Ishikawa (cell line): ENCODE results near the gene HOXA2.

Source experiments
- CEBPB ChIP-seq: IDR thresholded peaks from 2 replicates; pipeline ENCODE4 v1.6.1; 2012
- CREB1 ChIP-seq: IDR thresholded peaks from 2 replicates; pipeline ENCODE4 v1.6.1; 2012; ENCODE audit warnings: low read depth
- EGR1 ChIP-seq: IDR thresholded peaks from 2 replicates; pipeline ENCODE4 v1.6.1; 2012
- EP300 ChIP-seq: IDR thresholded peaks from 2 replicates; pipeline ENCODE4 v1.6.1; 2012; ENCODE audit warnings: borderline replicate concordance
- FOXM1 ChIP-seq: IDR thresholded peaks from 2 replicates; pipeline ENCODE4 v1.6.1; 2012; ENCODE audit warnings: low read depth, borderline replicate concordance
- MAX ChIP-seq: IDR thresholded peaks from 2 replicates; pipeline ENCODE4 v1.6.1; 2012
- NFIC ChIP-seq: IDR thresholded peaks from 2 replicates; pipeline ENCODE4 v1.6.1; 2012
- RAD21 ChIP-seq: IDR thresholded peaks from 2 replicates; pipeline ENCODE4 v1.6.1; 2012; ENCODE audit warnings: low read depth
- REST ChIP-seq: IDR thresholded peaks from 2 replicates; pipeline ENCODE4 v1.6.1; 2012; ENCODE audit warnings: low read depth, mild to moderate bottlenecking
- TAF1 ChIP-seq: IDR thresholded peaks from 2 replicates; pipeline ENCODE4 v1.6.1; 2012; ENCODE audit warnings: low read depth, mild to moderate bottlenecking
- TCF12 ChIP-seq: IDR thresholded peaks from 2 replicates; pipeline ENCODE4 v1.6.1; 2012; ENCODE audit warnings: low read depth
- TEAD4 ChIP-seq: IDR thresholded peaks from 2 replicates; pipeline ENCODE4 v1.6.1; 2012
- USF1 ChIP-seq: IDR thresholded peaks from 2 replicates; pipeline ENCODE4 v1.6.1; 2012
- YY1 ChIP-seq: IDR thresholded peaks from 2 replicates; pipeline ENCODE4 v1.6.1; 2012; ENCODE audit warnings: low read depth
- ZBTB7A ChIP-seq: IDR thresholded peaks from 2 replicates; pipeline ENCODE4 v1.6.1; 2012; ENCODE audit warnings: low read depth

The HOXA2 gene

DNA sequence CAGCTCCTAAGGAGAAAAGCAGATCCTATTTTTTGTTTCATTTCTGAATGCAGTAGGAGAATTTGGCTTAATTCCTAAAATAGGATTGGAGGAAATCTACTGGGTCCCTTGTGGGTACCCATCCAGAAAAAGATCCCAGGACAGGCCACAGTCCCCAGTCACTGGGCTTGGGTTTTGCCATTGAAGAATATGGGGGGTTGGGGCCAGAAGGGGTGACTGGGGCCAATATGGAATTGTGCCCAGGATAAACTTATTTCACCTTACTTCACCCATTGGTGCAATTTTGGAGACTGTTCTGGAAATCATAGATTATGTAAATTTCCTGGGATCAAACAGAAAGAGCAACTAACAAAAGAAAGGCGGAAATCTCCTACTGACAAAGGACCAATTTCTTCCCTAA lies 36.0 kb upstream of the HOXA2 start:
- TF ChIP-seq YY1 (no peak), TEAD4 (no peak), CEBPB (no peak), RAD21 (no peak), MAX (no peak), TAF1 (no peak), USF1 (no peak)

- TF ChIP-seq FOXM1 = no peak
- no peak for TF ChIP-seq NFIC
- TF ChIP-seq REST = no peak
Observed at GRCh38 chr7:27137640-27138315, 35.3 kb upstream of the HOXA2 start.

DNA sequence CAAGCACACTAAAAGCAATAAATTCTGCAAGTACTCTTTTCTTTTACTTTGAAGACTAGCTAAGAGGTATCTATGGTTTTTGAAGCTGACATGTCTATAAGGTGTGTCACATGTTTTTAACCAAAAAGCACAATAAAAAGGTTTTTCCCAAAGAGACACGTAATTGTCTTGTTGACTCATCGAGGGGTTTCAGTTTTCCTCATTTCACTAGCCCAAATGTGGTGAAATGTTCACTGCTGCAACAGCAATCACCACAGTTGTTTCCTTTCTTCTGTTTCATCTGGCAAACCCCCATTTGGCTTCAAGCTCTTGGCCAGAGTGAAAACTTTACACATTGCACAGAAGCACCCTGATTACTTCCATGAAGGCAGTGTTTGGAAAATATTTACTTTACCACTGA lies 31.9 kb upstream of the HOXA2 start:
- no peak for TF ChIP-seq CREB1
- no peak for TF ChIP-seq EGR1
- TF ChIP-seq YY1 = no peak

DNA sequence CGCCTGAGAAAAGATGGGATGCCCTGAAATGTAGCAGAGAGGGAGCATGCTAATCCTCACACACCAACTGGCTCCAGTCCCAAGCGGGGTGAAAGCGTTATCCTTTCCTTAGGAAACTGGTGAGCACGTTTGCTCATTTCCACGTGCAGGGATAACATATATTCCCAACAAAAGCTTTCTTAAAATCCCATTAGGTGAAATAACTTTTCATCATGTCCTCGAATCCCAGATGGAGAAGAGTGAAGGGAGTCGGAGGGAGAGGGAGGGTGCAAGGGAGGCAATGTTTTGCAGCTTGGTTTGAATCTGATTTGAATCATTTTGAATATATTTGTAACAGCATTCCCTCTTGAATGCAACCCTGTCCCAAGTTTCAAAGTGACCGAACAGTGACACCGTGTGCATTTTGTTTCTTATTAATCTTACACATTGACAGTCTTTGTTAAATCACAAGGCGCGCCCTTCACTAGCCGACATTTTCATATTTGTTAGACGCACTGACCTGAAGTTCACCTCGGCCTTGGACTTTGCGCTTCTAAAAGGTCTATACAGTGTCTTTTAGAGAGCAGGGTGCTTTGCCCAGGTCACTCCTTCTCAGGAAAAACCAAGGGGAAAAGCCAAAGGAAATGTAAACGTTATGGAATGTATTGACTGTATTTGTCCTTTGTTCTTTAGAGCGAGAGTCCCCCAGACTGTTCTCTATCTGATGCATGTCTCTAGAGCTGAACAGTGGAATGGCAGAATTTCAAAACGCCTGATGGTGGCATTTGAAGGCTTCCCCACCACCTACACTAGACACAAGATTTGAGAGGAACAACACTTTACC lies 31.1 kb upstream of the HOXA2 start:
- no peak for TF ChIP-seq TAF1
- no peak for TF ChIP-seq EP300
- TF ChIP-seq YY1 = no peak
- TF ChIP-seq REST = no peak
- TF ChIP-seq ZBTB7A = no peak

- no peak for TF ChIP-seq MAX
- no peak for TF ChIP-seq USF1
- no peak for TF ChIP-seq EP300
- no peak for TF ChIP-seq CREB1
- no peak for TF ChIP-seq YY1
- TF ChIP-seq NFIC = no peak
- TF ChIP-seq FOXM1 = no peak
- no peak for TF ChIP-seq TCF12
- TF ChIP-seq REST = no peak
- no peak for TF ChIP-seq TEAD4
Observed at GRCh38 chr7:27132978-27133377, 30.5 kb upstream of the HOXA2 start.
